SK-N-SH treated with all-trans-retinoic acid at 6 μM for 48 hours (cell line): ENCODE measurements around the gene ADAMTS6.

Source experiments
- BACH2 ChIP-seq: fragments of 250-450 bp; sonication (Bioruptor Pico); IDR thresholded peaks from 2 replicates; pipeline ENCODE4 v1.9.0; 2021; ENCODE audit warnings: mild to moderate bottlenecking, borderline replicate concordance
- ISL1 ChIP-seq: fragments of 250-450 bp; sonication (Bioruptor Pico); IDR thresholded peaks from 2 replicates; pipeline ENCODE4 v2.1.2; 2022; ENCODE audit warnings: mild to moderate bottlenecking, moderate library complexity
- OSR1 ChIP-seq: fragments of 250-450 bp; sonication (Bioruptor Pico); IDR thresholded peaks from 2 replicates; pipeline ENCODE4 v1.8.0; 2022; ENCODE audit warnings: moderate library complexity, mild to moderate bottlenecking, inconsistent platforms
- RARB ChIP-seq: fragments of 250-450 bp; sonication (Bioruptor Pico); IDR thresholded peaks from 2 replicates; pipeline ENCODE4 v1.8.0; 2021; ENCODE audit warnings: mild to moderate bottlenecking, moderate library complexity
- TOX ChIP-seq: fragments of 250-450 bp; sonication (Bioruptor Pico); IDR thresholded peaks from 2 replicates; pipeline ENCODE4 v1.8.0; 2021; ENCODE audit warnings: mild to moderate bottlenecking, moderate library complexity, borderline replicate concordance
- ZC3H10 ChIP-seq: fragments of 250-450 bp; sonication (Bioruptor Pico); IDR thresholded peaks from 2 replicates; pipeline ENCODE4 v1.5.1; 2021; ENCODE audit warnings: mild to moderate bottlenecking, moderate library complexity
- ZNF8 ChIP-seq: fragments of 450-650 bp; formaldehyde crosslinking; IDR thresholded peaks from 2 replicates; pipeline ENCODE4 v1.5.0; 2020; ENCODE audit warnings: mild to moderate bottlenecking, moderate library complexity
- TF ChIP-seq, protein P1 (sequence below): fragments of 250-450 bp; sonication (Bioruptor Pico); IDR thresholded peaks from 2 replicates; pipeline ENCODE4 v1.5.0; 2020; ENCODE audit warnings: mild to moderate bottlenecking, moderate library complexity
- TF ChIP-seq, protein P2 (sequence below): fragments of 250-450 bp; sonication (Bioruptor Pico); IDR thresholded peaks from 2 replicates; pipeline ENCODE4 v1.5.1; 2021; ENCODE audit warnings: mild to moderate bottlenecking, moderate library complexity
- TF ChIP-seq, protein P3 (sequence below): fragments of 250-450 bp; sonication (Bioruptor Pico); IDR thresholded peaks from 2 replicates; pipeline ENCODE4 v1.5.1; 2020; ENCODE audit warnings: low read depth, mild to moderate bottlenecking, moderate library complexity
- TF ChIP-seq, protein P4 (sequence below): fragments of 250-450 bp; sonication (Bioruptor Pico); IDR thresholded peaks from 2 replicates; pipeline ENCODE4 v1.8.0; 2020; ENCODE audit warnings: mild to moderate bottlenecking, moderate library complexity, borderline replicate concordance

DNA sequence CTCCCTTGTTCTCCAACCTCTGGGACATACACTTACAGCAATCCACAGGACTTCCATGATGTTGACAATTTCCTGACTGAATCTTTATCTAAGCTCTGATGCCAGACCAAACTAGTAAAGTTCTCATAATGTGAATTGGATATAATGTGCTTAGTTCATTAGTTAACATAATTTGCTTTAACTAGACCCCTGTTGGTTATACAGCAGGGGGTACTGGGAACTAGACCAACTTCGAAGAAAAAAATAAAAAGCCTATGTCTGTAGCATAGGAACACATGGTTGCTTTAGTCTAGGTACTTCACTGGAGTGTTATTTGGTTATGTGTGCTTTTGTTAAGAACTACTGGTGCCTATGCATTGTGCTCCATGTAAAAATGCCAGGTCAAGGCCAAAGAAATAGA, 173.8 kb downstream of the ADAMTS6 start:
- no peak for TF ChIP-seq TOX (CRISPR knock-in tag)
- TF ChIP-seq OSR1 (CRISPR knock-in tag): no peak
- no peak for TF ChIP-seq BACH2 (CRISPR knock-in tag)
- TF ChIP-seq, protein P1, sequence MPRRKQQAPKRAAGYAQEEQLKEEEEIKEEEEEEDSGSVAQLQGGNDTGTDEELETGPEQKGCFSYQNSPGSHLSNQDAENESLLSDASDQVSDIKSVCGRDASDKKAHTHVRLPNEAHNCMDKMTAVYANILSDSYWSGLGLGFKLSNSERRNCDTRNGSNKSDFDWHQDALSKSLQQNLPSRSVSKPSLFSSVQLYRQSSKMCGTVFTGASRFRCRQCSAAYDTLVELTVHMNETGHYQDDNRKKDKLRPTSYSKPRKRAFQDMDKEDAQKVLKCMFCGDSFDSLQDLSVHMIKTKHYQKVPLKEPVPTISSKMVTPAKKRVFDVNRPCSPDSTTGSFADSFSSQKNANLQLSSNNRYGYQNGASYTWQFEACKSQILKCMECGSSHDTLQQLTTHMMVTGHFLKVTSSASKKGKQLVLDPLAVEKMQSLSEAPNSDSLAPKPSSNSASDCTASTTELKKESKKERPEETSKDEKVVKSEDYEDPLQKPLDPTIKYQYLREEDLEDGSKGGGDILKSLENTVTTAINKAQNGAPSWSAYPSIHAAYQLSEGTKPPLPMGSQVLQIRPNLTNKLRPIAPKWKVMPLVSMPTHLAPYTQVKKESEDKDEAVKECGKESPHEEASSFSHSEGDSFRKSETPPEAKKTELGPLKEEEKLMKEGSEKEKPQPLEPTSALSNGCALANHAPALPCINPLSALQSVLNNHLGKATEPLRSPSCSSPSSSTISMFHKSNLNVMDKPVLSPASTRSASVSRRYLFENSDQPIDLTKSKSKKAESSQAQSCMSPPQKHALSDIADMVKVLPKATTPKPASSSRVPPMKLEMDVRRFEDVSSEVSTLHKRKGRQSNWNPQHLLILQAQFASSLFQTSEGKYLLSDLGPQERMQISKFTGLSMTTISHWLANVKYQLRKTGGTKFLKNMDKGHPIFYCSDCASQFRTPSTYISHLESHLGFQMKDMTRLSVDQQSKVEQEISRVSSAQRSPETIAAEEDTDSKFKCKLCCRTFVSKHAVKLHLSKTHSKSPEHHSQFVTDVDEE (CRISPR knock-in tag): no peak
- TF ChIP-seq, protein P2, sequence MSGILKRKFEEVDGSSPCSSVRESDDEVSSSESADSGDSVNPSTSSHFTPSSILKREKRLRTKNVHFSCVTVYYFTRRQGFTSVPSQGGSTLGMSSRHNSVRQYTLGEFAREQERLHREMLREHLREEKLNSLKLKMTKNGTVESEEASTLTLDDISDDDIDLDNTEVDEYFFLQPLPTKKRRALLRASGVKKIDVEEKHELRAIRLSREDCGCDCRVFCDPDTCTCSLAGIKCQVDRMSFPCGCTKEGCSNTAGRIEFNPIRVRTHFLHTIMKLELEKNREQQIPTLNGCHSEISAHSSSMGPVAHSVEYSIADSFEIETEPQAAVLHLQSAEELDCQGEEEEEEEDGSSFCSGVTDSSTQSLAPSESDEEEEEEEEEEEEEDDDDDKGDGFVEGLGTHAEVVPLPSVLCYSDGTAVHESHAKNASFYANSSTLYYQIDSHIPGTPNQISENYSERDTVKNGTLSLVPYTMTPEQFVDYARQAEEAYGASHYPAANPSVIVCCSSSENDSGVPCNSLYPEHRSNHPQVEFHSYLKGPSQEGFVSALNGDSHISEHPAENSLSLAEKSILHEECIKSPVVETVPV (CRISPR knock-in tag): no peak
- TF ChIP-seq RARB (CRISPR knock-in tag): no peak
- TF ChIP-seq ISL1 (CRISPR knock-in tag): no peak
- TF ChIP-seq, protein P3, sequence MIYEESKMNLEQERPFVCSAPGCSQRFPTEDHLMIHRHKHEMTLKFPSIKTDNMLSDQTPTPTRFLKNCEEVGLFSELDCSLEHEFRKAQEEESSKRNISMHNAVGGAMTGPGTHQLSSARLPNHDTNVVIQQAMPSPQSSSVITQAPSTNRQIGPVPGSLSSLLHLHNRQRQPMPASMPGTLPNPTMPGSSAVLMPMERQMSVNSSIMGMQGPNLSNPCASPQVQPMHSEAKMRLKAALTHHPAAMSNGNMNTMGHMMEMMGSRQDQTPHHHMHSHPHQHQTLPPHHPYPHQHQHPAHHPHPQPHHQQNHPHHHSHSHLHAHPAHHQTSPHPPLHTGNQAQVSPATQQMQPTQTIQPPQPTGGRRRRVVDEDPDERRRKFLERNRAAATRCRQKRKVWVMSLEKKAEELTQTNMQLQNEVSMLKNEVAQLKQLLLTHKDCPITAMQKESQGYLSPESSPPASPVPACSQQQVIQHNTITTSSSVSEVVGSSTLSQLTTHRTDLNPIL (CRISPR knock-in tag): no peak
- no peak for TF ChIP-seq ZNF8 (CRISPR knock-in tag)
- TF ChIP-seq, protein P4, sequence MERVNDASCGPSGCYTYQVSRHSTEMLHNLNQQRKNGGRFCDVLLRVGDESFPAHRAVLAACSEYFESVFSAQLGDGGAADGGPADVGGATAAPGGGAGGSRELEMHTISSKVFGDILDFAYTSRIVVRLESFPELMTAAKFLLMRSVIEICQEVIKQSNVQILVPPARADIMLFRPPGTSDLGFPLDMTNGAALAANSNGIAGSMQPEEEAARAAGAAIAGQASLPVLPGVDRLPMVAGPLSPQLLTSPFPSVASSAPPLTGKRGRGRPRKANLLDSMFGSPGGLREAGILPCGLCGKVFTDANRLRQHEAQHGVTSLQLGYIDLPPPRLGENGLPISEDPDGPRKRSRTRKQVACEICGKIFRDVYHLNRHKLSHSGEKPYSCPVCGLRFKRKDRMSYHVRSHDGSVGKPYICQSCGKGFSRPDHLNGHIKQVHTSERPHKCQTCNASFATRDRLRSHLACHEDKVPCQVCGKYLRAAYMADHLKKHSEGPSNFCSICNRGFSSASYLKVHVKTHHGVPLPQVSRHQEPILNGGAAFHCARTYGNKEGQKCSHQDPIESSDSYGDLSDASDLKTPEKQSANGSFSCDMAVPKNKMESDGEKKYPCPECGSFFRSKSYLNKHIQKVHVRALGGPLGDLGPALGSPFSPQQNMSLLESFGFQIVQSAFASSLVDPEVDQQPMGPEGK (CRISPR knock-in tag): no peak
- no peak for TF ChIP-seq ZC3H10
